OCI-LY7 (cell line): ENCODE measurements around the gene WDR36. TPM values are rescaled to one million over a fixed set of nuclear protein-coding genes. Genes with fewer than 3 reads are reported as not detected.

Source experiments
- BruUV-seq: library from RNA; stranded (reverse); fragments of 400-500 nt; replicated peaks from 2 replicates; lab custom pipeline; 2021; lab: Mats Ljungman, UMichigan
- CTCF ChIA-PET: fragments of 300-600 bp; sonication (Branson Sonifier 250); formaldehyde crosslinking; loops from one replicate; lab custom pipeline; 2022; ENCODE audit warnings: antibody characterized with exemption; ENCODE audit not compliant: unreplicated experiment; lab: Charles Lee
- POLR2A ChIA-PET: fragments of 300-600 bp; sonication (Branson Sonifier 250); formaldehyde crosslinking; loops from one replicate; lab custom pipeline; 2022; ENCODE audit warnings: antibody characterized with exemption; lab: Charles Lee
- DNase-seq: peaks from one replicate; pipeline ENCODE4 v3.0.0-alpha.2; 2015; ENCODE audit warnings: low spot score
- H2AFZ ChIP-seq: fragments of 200-600 bp; sonication (generic), shearing (Covaris generic); 2 replicates; pipeline ENCODE4 v1.6.1; 2014; ENCODE audit warnings: mild to moderate bottlenecking, antibody characterized with exemption, low read length, moderate library complexity
- H3K27ac ChIP-seq: fragments of 200-600 bp; sonication (generic); 2 replicates; pipeline ENCODE4 v1.5.1; 2014; ENCODE audit warnings: mixed run types, low read depth, mild to moderate bottlenecking, moderate library complexity, low read length, inconsistent platforms; ENCODE audit not compliant: poor library complexity, severe bottlenecking
- H3K36me3 ChIP-seq: fragments of 200-600 bp; sonication (generic); 2 replicates; pipeline ENCODE4 v1.6.1; 2014; ENCODE audit warnings: mild to moderate bottlenecking, antibody characterized with exemption, low read length, moderate library complexity, mixed read lengths; ENCODE audit not compliant: insufficient read depth
- H3K4me1 ChIP-seq: fragments of 200-600 bp; sonication (generic); 2 replicates; pipeline ENCODE4 v1.5.1; 2014; ENCODE audit warnings: mild to moderate bottlenecking, low read length; ENCODE audit not compliant: insufficient read depth, poor library complexity, severe bottlenecking
- H3K4me2 ChIP-seq: fragments of 200-600 bp; sonication (generic); 2 replicates; pipeline ENCODE4 v1.6.1; 2014; ENCODE audit warnings: mild to moderate bottlenecking, low read length
- H3K4me3 ChIP-seq: fragments of 200-600 bp; sonication (generic); 2 replicates; pipeline ENCODE4 v1.5.1; 2014; ENCODE audit warnings: mild to moderate bottlenecking, low read depth, low read length; ENCODE audit not compliant: poor library complexity, severe bottlenecking
- H3K79me2 ChIP-seq: fragments of 200-600 bp; sonication (generic); 2 replicates; pipeline ENCODE4 v1.6.1; 2016; ENCODE audit warnings: low read depth, mild to moderate bottlenecking, low read length, moderate library complexity, mixed read lengths; ENCODE audit not compliant: insufficient read depth
- H3K9me2 ChIP-seq: fragments of 200-600 bp; sonication (generic); 2 replicates; pipeline ENCODE4 v1.6.1; 2016; ENCODE audit warnings: mild to moderate bottlenecking, low read length, mixed read lengths; ENCODE audit not compliant: insufficient read depth
- H3K9me3 ChIP-seq: fragments of 200-600 bp; sonication (generic); 2 replicates; pipeline ENCODE4 v1.6.1; 2014; ENCODE audit warnings: mild to moderate bottlenecking, mixed run types, low read length, mixed read lengths
- H4K20me1 ChIP-seq: fragments of 200-600 bp; sonication (generic); 2 replicates; pipeline ENCODE4 v1.6.1; 2014; ENCODE audit warnings: mild to moderate bottlenecking, antibody characterized with exemption, low read length, moderate library complexity, mixed read lengths; ENCODE audit not compliant: insufficient read depth
- EZH2phosphoT487 ChIP-seq: fragments of 200-600 bp; sonication (generic); IDR thresholded peaks from 2 replicates; pipeline ENCODE4 v1.6.1; 2018; ENCODE audit warnings: low read depth, borderline replicate concordance, mild to moderate bottlenecking, mixed run types, antibody characterized with exemption, low read length, moderate library complexity, mixed read lengths
- intact Hi-C: fragments of 100-400 bp; cut with micrococcal nuclease; formaldehyde crosslinking; loops from one replicate; pipeline ENCODE4 v1.10.0; 2022; ENCODE audit not compliant: unreplicated experiment
- total RNA-seq, 2 experiments: library from RNA; depleted of rRNA in 1 of 2; stranded (reverse); fragments of >200 nt in 1 of 2; shearing (Covaris generic) in 1 of 2; gene quantifications; 2 replicates each; pipeline ENCODE4 v1.2.3, GENCODE V29; 2014 to 2022
- TF ChIP-seq, protein P1 (sequence below): fragments of 200-600 bp; sonication (generic); conservative IDR thresholded peaks from 2 replicates; pipeline ENCODE4 v1.5.1; 2014; ENCODE audit warnings: mild to moderate bottlenecking, antibody characterized with exemption, low read length, moderate library complexity, mixed read lengths

WDR36 gene
- total RNA-seq, 2 experiments from 2014 or later: 46.5 to 49.4 TPM

DNA sequence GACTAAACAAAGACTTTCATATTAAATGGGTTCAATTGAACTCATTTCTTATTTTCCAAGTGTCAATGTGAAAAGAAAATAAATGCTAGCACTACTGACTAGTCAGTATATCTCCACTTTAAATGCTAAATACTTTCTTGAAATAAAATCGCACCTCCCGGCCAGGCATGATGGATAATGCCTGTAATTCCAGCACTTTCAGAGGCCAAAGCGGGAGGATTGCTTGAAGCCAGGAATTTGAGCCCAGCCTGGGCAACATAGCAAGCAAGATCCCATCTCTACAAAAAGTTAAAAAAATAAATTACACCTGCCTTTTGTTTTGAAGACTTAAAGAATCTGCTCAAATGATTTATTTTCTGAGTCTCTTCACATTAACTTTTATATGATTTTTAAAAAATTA lies 34.7 kb downstream of the WDR36 start:
- no TSS peak for BruUV-seq
- Histone ChIP-seq H3K4me3 (no peak overlapping the region), H4K20me1 (no peaks in the 10 kb centered on the region), H3K4me1 (no peaks in the 10 kb centered on the region), H3K79me2 (no peaks in the 10 kb centered on the region), H3K27ac (no peak overlapping the region), H3K4me2 (no peak overlapping the region), H2AFZ (no peak overlapping the region), H3K36me3 (peaks cover 82% of the 10 kb centered on the region), H3K9me2 (no peaks in the 10 kb centered on the region), H3K9me3 (no peaks in the 10 kb centered on the region)
- ChIA-PET CTCF (no interaction called here), POLR2A (no interaction called here)
- TF ChIP-seq, protein P1, sequence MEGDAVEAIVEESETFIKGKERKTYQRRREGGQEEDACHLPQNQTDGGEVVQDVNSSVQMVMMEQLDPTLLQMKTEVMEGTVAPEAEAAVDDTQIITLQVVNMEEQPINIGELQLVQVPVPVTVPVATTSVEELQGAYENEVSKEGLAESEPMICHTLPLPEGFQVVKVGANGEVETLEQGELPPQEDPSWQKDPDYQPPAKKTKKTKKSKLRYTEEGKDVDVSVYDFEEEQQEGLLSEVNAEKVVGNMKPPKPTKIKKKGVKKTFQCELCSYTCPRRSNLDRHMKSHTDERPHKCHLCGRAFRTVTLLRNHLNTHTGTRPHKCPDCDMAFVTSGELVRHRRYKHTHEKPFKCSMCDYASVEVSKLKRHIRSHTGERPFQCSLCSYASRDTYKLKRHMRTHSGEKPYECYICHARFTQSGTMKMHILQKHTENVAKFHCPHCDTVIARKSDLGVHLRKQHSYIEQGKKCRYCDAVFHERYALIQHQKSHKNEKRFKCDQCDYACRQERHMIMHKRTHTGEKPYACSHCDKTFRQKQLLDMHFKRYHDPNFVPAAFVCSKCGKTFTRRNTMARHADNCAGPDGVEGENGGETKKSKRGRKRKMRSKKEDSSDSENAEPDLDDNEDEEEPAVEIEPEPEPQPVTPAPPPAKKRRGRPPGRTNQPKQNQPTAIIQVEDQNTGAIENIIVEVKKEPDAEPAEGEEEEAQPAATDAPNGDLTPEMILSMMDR: no peak
- intact Hi-C loops: no loop called here
- no peak for DNase-seq

DNA sequence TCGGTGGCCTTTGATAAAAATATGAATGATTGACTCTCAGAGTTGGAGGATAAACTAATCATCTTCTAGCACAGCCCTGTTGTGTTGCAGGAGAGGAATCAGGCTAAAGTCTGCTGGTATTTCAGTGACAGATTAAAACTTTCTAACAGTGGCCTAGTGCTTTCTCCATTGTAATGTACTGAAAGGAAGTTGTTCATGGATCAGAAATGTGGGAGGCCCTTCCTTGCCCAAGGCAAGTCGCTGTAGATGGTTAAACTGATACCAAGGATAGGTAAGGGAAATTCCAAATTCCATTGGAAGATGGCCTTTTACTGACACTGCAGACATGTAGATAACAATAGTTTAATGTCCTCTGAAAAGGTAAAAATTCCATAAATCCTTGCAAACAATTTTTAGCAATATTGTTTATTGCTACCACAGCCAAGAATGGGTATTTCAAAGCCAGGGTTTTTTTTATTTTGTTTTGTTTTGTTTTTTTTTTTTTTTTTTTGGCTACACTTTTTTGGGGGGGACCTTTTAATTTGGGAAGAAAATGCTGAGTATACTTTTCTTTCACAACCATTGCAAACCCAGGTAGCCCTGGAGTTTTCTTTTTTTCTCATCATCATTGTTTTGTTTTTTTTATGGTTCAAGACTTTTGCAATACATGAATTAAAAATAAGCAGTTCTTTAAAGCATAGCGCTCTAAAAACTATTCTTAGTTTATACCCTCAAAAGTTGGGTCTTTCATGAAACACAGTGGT lies 35.5 kb downstream of the WDR36 start:
- no peak overlapping the region for H2AFZ ChIP-seq
- H3K79me2 ChIP-seq: no peaks in the 10 kb centered on the region
- H4K20me1 ChIP-seq: no peaks in the 10 kb centered on the region
- CTCF ChIA-PET: no interaction called here
- no peak for TF ChIP-seq EZH2phosphoT487
- TF ChIP-seq, protein P1: no peak
- BruUV-seq: TSS peak; percentile 45
- peaks cover 74% of the 10 kb centered on the region for H3K36me3 ChIP-seq
- H3K9me3 ChIP-seq: no peaks in the 10 kb centered on the region
- POLR2A ChIA-PET: no interaction called here
- no peaks in the 10 kb centered on the region for H3K9me2 ChIP-seq
- H3K4me2 ChIP-seq: no peak overlapping the region
- intact Hi-C loops: no loop called here
- no peak overlapping the region for H3K4me3 ChIP-seq
- DNase-seq: no peak
- H3K27ac ChIP-seq: no peak overlapping the region
- no peaks in the 10 kb centered on the region for H3K4me1 ChIP-seq

DNA sequence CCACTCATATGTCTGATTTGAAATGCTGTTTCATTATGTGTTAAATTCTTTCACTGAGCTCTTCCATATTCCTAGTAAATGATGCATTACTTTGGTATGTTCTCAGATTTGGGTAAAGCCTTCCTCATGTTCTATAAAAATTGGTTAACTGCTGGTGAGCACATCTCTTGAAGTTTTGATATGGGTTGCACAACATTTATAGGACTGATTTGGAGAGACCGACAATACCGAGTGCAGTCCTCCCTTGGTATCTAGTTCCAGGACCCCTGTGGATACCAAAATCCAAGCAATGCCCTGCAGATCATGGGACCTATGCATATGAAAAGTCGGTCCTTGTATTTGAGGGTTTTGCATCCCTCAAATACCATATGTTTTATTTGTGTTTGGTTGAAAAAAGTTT lies 37.8 kb downstream of the WDR36 start:
- Histone ChIP-seq H3K4me1 (no peaks in the 10 kb centered on the region), H3K4me3 (no peak overlapping the region), H2AFZ (no peak overlapping the region), H3K27ac (no peak overlapping the region), H3K9me2 (no peaks in the 10 kb centered on the region), H3K4me2 (no peak overlapping the region), H3K9me3 (no peaks in the 10 kb centered on the region), H3K36me3 (peaks cover 51% of the 10 kb centered on the region), H3K79me2 (no peaks in the 10 kb centered on the region), H4K20me1 (no peaks in the 10 kb centered on the region)
- no TSS peak for BruUV-seq
- POLR2A ChIA-PET: no interaction called here
- intact Hi-C loops: no loop called here
- TF ChIP-seq, protein P1: no peak
- CTCF ChIA-PET: no interaction called here
- no peak for DNase-seq
